WERI-Rb-1 (cell line): ENCODE measurements around the gene SHROOM4.

Experiments
- DNase-seq: peaks from one replicate; pipeline ENCODE4 v3.0.0-alpha.2; 2020
- H3K27ac ChIP-seq: fragments of 250-450 bp; sonication (Bioruptor Pico); 2 replicates; pipeline ENCODE4 v1.5.1; 2020; ENCODE audit warnings: mild to moderate bottlenecking, moderate library complexity
- H3K27me3 ChIP-seq: fragments of 250-450 bp; sonication (Bioruptor Pico); 2 replicates; pipeline ENCODE4 v1.5.1; 2021; ENCODE audit warnings: mild to moderate bottlenecking, low read depth, moderate library complexity; ENCODE audit not compliant: insufficient read depth, severe bottlenecking
- H3K36me3 ChIP-seq: fragments of 250-450 bp; sonication (Bioruptor Pico); 2 replicates; pipeline ENCODE4 v1.5.1; 2020; ENCODE audit warnings: mild to moderate bottlenecking, moderate library complexity
- H3K4me3 ChIP-seq: 2 replicates; pipeline ENCODE4 v1.5.1; 2011; ENCODE audit warnings: low read depth, mild to moderate bottlenecking, control low read depth, low read length
- H3K9me3 ChIP-seq: fragments of 250-450 bp; sonication (Bioruptor Pico); 2 replicates; pipeline ENCODE4 v1.5.1; 2021; ENCODE audit warnings: mild to moderate bottlenecking, moderate library complexity; ENCODE audit not compliant: severe bottlenecking
- CTCF ChIP-seq: IDR thresholded peaks from 2 replicates; pipeline ENCODE4 v1.5.1; 2011; ENCODE audit warnings: low read depth, mild to moderate bottlenecking, control low read depth, inconsistent platforms, low read length

The SHROOM4 gene

GRCh38 chrX:50638123-50638522, 175.9 kb downstream of the SHROOM4 start:
- no peaks in the 10 kb centered on the region for H3K9me3 ChIP-seq
- peaks cover 45% of the 10 kb centered on the region for H3K27me3 ChIP-seq
- H3K4me3 ChIP-seq: no peak overlapping the region
- H3K36me3 ChIP-seq: no peaks in the 10 kb centered on the region
- TF ChIP-seq CTCF: no peak
- no peak overlapping the region for H3K27ac ChIP-seq
- DNase-seq: no peak

- H3K27ac ChIP-seq: no peak overlapping the region
- no peak for DNase-seq
Observed at GRCh38 chrX:50635817-50636365, 178.1 kb downstream of the SHROOM4 start.

GRCh38 chrX:50635162-50635561, 178.8 kb downstream of the SHROOM4 start:
- no peak overlapping the region for H3K4me3 ChIP-seq
- TF ChIP-seq CTCF: no peak
- H3K9me3 ChIP-seq: no peaks in the 10 kb centered on the region
- H3K27ac ChIP-seq: no peak overlapping the region
- H3K36me3 ChIP-seq: no peaks in the 10 kb centered on the region
- H3K27me3 ChIP-seq: peaks cover 47% of the 10 kb centered on the region
- DNase-seq: no peak

More at GRCh38 chrX:50635817-50636365, 178.1 kb downstream of the SHROOM4 start:
- Histone ChIP-seq H3K4me3 (no peak overlapping the region), H3K9me3 (no peaks in the 10 kb centered on the region), H3K27me3 (peaks cover 46% of the 10 kb centered on the region), H3K36me3 (no peaks in the 10 kb centered on the region)
- TF ChIP-seq CTCF: no peak

GRCh38 chrX:50629774-50630173, 184.2 kb downstream of the SHROOM4 start:
- Histone ChIP-seq H3K36me3 (no peaks in the 10 kb centered on the region), H3K9me3 (no peaks in the 10 kb centered on the region), H3K27me3 (peaks cover 53% of the 10 kb centered on the region), H3K4me3 (no peak overlapping the region), H3K27ac (no peak overlapping the region)
- no peak for TF ChIP-seq CTCF
- DNase-seq: no peak

- no peaks in the 10 kb centered on the region for H3K36me3 ChIP-seq
- TF ChIP-seq CTCF: no peak
- no peaks in the 10 kb centered on the region for H3K9me3 ChIP-seq
- no peak for DNase-seq
- H3K27ac ChIP-seq: no peak overlapping the region
- H3K27me3 ChIP-seq: peaks cover 51% of the 10 kb centered on the region
- no peak overlapping the region for H3K4me3 ChIP-seq
Observed at GRCh38 chrX:50627696-50628095, 186.3 kb downstream of the SHROOM4 start.

- peaks cover 55% of the 10 kb centered on the region for H3K27me3 ChIP-seq
- H3K27ac ChIP-seq: no peak overlapping the region
- H3K4me3 ChIP-seq: no peak overlapping the region
- no peak for TF ChIP-seq CTCF
- no peak for DNase-seq
- no peaks in the 10 kb centered on the region for H3K36me3 ChIP-seq
- H3K9me3 ChIP-seq: no peaks in the 10 kb centered on the region
Observed at GRCh38 chrX:50626432-50626831, 187.6 kb downstream of the SHROOM4 start.
